Activated T-helper 2 cell treated with anti-CD3 and anti-CD28 coated beads, Interferon-gamma antibody, Interleukin-2, Interleukin-4, amounts not matched to agents 10 μg/mL and 5 μg/mL and 100 μg/mL, durations not matched to agents 14 hours and 24 hours and 36 hours (primary cell): ENCODE measurements around the gene MROH2A. TPM values are rescaled to one million over a fixed set of nuclear protein-coding genes. Genes with fewer than 3 reads are reported as not detected.

Experiments used
- DNase-seq: peaks from one replicate; pipeline ENCODE4 v3.0.0; 2021; ENCODE audit warnings: low spot score
- H3K27ac Mint-ChIP-seq: one replicate; pipeline ENCODE4 v1.8.0; 2021; ENCODE audit warnings: mixed read lengths
- H3K27me3 Mint-ChIP-seq: one replicate; pipeline ENCODE4 v1.8.0; 2021; ENCODE audit warnings: low read depth, mixed read lengths
- H3K36me3 Mint-ChIP-seq: one replicate; pipeline ENCODE4 v1.8.0; 2021; ENCODE audit warnings: low read depth, mixed read lengths
- H3K4me1 Mint-ChIP-seq: one replicate; pipeline ENCODE4 v1.8.0; 2021; ENCODE audit warnings: low read depth, mixed read lengths
- H3K4me3 Mint-ChIP-seq: one replicate; pipeline ENCODE4 v1.8.0; 2021; ENCODE audit warnings: low read depth, mild to moderate bottlenecking, moderate library complexity, mixed read lengths
- H3K9me3 Mint-ChIP-seq: one replicate; pipeline ENCODE4 v1.8.0; 2021; ENCODE audit warnings: mixed read lengths
- intact Hi-C: fragments of 100-400 bp; cut with micrococcal nuclease; formaldehyde crosslinking; loops from one replicate; pipeline ENCODE4 v1.15.1; 2023
- total RNA-seq: library from RNA; stranded (reverse); gene quantifications from 2 replicates; pipeline ENCODE4 v1.2.3, GENCODE V29; 2022

Gene MROH2A
- total RNA-seq, 1 donor from 2014 or later, result not detected

DNA sequence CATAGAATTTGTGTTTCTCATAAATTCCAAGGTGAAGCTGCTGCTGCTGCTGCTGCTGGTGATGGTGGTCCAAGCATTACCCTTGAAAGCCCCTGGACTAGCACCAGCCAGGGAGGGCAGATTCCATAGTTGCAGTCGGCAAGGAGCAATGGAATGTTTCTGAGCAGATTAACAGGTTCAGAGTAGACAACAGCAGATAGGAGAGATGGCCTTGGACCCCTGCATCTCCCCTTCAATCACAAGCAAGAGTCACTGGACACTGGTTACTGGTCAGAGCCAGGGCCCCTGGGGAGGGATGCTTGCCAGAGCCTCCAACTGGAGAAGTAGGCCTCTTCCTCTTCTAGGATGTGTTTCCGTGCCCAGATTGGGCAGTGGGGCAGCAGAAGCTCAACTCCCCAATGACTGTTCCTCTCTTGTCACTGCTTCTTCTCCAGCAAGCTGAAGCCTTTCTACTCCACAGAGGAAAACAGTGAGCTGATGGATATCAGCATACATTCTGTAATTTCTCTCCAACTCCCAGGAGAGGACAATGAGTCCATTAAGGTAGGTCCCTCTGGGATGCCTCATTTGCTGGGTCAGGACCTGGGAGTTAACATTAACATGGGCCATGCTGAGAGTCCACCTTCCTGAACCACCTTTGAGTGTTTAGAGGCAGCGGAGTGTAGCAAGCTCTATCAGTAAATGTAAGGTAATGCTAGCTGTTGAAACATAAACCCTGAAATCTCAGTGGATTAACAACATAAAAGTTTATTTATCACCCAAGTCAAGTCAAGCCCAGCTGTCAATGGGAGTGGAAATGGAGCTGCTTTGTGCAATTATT is 35.3 kb downstream of the MROH2A start:
- no peaks in the 10 kb centered on the region for H3K36me3 Mint-ChIP-seq
- DNase-seq, result no peak
- peaks cover 16% of the 10 kb centered on the region for H3K27me3 Mint-ChIP-seq
- H3K9me3 Mint-ChIP-seq, result no peaks in the 10 kb centered on the region
- H3K27ac Mint-ChIP-seq, result no peak overlapping the region
- no peaks in the 10 kb centered on the region for H3K4me1 Mint-ChIP-seq
- no peak overlapping the region for H3K4me3 Mint-ChIP-seq
- intact Hi-C loops, result no loop called here

DNA sequence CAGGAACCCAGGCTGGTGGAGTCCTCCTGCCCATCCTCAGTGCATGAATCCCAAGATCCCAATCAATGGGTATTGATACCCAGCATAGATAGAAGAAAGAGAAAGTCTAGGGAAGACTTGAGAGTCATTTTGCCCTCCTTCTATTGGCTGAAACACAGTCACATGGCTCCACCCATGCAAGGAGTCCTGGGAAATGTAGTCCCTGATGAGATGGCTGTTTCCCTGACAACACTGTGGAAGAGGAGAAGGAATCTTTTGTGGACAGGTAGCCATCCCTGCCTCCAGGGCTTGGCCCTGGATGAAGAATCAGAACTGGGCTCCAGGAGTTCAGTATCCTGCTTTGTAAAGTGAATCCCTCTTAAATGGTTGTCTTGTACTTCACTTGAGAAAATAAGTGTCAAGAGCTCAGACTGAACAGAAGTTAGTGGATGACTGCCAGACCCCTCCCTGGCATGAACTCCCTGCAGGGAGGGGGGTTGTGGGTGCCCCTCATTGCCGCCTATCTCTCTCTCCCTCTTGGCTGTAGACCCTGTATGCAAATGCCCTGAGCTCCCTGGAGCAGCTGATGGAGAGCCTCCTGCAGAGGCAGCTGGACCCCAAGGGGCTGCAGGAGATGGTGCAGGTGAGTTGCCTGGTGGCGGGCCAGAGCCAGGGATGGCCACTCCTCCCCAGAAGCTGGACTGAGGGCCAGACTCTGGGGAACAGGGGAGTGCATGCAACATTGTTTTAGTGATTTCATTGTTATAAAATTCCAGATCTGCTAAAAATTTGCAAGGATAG is 36.1 kb downstream of the MROH2A start:
- Mint-ChIP-seq H3K27me3 (peaks cover 16% of the 10 kb centered on the region), H3K27ac (no peak overlapping the region), H3K9me3 (no peaks in the 10 kb centered on the region), H3K4me1 (no peaks in the 10 kb centered on the region), H3K4me3 (no peak overlapping the region), H3K36me3 (no peaks in the 10 kb centered on the region)
- intact Hi-C loops, result no loop called here
- no peak for DNase-seq

DNA sequence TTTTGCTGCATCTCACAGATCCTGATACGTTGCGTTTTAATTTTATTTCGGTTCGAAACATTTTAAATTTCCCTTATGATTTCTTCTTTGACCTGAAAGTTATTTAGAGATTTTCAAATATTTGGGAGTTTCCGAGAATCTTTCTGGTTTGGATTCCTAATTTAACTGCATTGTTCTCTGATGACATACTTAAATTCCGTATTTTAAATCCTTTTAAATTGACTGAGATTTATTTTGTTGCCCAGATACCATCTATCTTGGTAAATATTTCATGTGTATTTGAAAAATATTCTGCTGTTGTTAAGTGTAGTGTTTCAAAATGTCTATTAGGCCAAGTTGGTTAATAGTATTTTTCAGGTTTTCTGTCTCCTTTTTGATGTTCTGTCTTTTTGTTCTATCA is 37.7 kb downstream of the MROH2A start:
- H3K36me3 Mint-ChIP-seq, result no peaks in the 10 kb centered on the region
- no peak for DNase-seq
- intact Hi-C loops, result no loop called here
- no peaks in the 10 kb centered on the region for H3K9me3 Mint-ChIP-seq
- H3K4me3 Mint-ChIP-seq, result no peak overlapping the region
- H3K27ac Mint-ChIP-seq, result no peak overlapping the region
- H3K27me3 Mint-ChIP-seq, result peaks cover 14% of the 10 kb centered on the region
- H3K4me1 Mint-ChIP-seq, result no peaks in the 10 kb centered on the region

DNA sequence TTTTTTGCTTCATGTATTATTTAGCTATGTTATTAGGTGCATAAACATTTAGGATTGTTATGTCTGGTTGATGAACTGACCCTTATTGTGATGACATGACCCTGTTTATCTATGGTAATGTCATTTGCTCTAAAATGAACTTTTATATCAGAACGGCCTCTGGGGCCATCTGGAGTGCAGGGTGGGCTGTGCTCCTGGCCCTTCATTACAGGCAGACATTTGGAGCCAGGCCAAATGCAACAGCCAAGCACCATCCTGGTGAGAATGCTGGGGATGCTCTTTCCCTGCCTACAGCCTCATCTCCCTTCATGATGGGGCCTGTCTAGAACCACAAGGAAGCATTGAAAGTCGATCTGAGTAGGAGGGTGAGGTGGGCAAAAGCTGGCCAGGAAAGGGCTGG is 38.2 kb downstream of the MROH2A start:
- DNase-seq, result no peak
- no peak overlapping the region for H3K4me3 Mint-ChIP-seq
- no peak overlapping the region for H3K27ac Mint-ChIP-seq
- intact Hi-C loops, result no loop called here
- peaks cover 14% of the 10 kb centered on the region for H3K27me3 Mint-ChIP-seq
- no peaks in the 10 kb centered on the region for H3K36me3 Mint-ChIP-seq
- no peaks in the 10 kb centered on the region for H3K9me3 Mint-ChIP-seq
- no peaks in the 10 kb centered on the region for H3K4me1 Mint-ChIP-seq

DNA sequence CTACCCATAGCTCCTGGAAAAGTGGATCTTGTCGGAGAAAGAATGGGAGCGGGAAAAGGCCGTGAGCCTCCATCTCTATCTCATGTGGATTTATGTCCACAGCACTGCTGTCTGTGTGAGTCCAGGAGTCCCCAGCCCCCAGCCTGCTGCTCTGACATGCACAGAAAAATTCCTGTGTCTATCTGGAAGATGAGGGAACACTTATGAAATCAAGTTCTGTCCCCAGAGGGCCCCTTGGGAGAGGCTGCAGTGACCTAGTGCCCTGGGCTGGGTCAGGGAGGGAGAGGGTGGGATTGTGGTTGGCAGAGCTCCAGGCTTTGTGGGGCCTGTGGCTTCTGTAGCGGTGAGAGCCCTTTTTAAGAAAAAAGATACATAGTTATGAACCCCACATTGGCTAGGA is 38.6 kb downstream of the MROH2A start:
- intact Hi-C loops, result no loop called here
- H3K4me1 Mint-ChIP-seq, result no peaks in the 10 kb centered on the region
- no peaks in the 10 kb centered on the region for H3K9me3 Mint-ChIP-seq
- H3K36me3 Mint-ChIP-seq, result no peaks in the 10 kb centered on the region
- H3K27ac Mint-ChIP-seq, result no peak overlapping the region
- no peak overlapping the region for H3K4me3 Mint-ChIP-seq
- no peak for DNase-seq
- H3K27me3 Mint-ChIP-seq, result peaks cover 14% of the 10 kb centered on the region

DNA sequence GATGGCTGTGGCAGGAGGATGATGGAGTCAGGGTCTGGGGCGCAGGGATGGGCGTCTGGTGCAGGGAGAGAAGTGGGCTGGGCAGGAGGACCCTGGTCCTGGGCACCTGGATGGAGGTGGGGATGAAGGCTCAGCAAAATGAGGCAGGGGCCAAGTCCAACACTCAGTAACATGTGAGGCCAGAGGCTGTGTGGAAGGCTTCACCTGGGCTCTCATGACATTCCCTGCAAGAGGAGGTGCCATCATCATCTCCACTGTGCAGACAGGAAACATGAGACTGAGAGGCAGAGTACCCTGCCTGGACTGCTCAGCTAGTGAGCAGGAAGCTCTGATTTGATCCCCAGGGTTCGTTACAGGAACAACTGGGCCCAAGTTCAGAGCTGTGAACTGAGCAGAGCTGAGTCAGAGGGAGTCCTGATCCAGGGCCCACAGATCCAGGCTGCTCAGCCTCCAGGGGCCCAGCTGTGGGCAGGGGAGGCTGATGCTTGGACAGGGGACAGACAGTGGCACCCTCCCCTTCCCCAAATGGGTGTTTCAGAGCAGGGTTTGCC is 39.3 kb downstream of the MROH2A start:
- intact Hi-C loops, result no loop called here
- Mint-ChIP-seq H3K4me1 (no peaks in the 10 kb centered on the region), H3K27me3 (peaks cover 11% of the 10 kb centered on the region), H3K27ac (no peak overlapping the region), H3K9me3 (no peaks in the 10 kb centered on the region), H3K36me3 (no peaks in the 10 kb centered on the region), H3K4me3 (no peak overlapping the region)
- no peak for DNase-seq

DNA sequence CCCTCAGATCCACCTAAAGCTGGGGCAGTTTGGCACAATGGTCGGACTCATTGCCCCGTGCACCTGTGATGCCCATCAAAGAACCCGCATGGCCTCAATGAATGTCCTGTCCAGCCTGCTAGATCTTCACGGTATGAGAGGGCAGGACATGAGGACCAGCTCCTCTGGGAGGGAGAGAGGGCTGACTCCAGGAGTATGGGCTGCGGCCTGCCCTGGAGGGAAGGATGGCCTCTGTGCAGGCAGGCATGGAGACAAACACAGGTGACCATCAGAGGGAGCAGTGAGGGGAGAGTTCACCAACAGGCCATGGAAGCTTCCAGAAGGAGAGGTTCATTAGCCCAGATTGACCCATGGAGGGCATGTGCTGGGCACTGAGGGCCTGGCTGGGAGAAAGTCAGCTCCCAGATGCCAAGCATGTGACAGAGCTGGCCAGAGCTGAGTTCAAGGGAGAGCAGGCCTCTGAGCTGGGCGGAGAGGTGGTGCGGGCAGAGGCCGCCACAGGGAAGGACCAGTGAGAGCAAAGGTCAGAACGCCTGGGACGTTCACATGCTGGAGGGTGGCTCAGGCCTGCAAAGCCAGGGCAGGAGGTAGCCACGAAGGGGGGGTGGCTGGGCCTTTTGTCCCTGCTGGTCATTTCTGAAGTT is 40.0 kb downstream of the MROH2A start:
- no peak overlapping the region for H3K4me3 Mint-ChIP-seq
- H3K27ac Mint-ChIP-seq, result no peak overlapping the region
- no peaks in the 10 kb centered on the region for H3K36me3 Mint-ChIP-seq
- no peak for DNase-seq
- intact Hi-C loops, result no loop called here
- no peaks in the 10 kb centered on the region for H3K4me1 Mint-ChIP-seq
- H3K9me3 Mint-ChIP-seq, result no peaks in the 10 kb centered on the region
- peaks cover 11% of the 10 kb centered on the region for H3K27me3 Mint-ChIP-seq

DNA sequence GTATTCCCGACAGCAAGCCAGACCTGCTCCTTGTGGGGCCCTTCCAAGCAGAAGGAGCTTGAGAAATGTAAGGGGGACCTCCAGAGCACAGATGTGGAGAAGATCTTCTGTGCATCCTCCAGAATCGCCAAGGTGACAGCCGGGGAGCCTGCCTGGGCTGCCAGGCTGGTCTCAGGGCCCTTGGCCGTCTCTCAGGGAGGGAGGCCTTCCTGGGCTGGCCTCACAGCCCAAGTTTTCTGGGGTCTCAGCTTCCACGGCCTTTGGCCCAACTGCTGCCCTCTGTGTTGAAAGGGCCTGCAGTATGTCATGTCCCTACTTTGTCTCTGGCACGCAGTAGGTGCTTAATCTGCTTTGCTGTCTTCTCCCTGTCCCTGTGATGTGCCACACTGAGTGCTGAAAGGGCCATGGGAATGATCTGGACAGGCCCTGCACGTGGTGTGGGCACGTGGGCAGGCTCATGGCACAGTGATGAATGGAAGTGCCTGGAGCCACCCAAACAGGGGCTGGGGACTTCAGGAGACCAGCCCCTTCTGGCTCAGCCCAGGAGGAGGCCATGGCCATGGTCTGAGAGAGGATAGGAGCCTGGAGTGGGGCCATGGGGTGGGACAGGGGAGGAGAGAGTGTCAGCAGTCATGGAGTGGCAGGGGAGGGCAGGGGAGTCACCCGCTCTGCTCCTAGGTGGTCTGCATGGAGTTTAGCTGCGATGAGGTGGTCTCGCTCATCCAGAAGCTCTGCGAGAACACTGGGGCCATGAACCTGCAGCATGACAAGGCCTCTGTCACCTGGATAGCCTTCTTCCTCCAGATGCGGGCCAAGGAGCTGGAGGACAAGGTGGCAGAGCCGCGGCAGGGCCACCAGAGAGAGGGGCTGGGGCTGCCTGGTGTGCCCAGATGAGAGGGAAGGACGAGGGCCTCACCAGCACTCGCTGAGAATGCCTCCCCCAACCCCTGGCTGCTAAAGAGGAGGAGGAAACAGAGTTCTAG is 40.8 kb downstream of the MROH2A start:
- intact Hi-C loops, result no loop called here
- no peak overlapping the region for H3K27ac Mint-ChIP-seq
- peaks cover 8% of the 10 kb centered on the region for H3K27me3 Mint-ChIP-seq
- H3K9me3 Mint-ChIP-seq, result no peaks in the 10 kb centered on the region
- H3K36me3 Mint-ChIP-seq, result no peaks in the 10 kb centered on the region
- no peak overlapping the region for H3K4me3 Mint-ChIP-seq
- H3K4me1 Mint-ChIP-seq, result no peaks in the 10 kb centered on the region
- no peak for DNase-seq

DNA sequence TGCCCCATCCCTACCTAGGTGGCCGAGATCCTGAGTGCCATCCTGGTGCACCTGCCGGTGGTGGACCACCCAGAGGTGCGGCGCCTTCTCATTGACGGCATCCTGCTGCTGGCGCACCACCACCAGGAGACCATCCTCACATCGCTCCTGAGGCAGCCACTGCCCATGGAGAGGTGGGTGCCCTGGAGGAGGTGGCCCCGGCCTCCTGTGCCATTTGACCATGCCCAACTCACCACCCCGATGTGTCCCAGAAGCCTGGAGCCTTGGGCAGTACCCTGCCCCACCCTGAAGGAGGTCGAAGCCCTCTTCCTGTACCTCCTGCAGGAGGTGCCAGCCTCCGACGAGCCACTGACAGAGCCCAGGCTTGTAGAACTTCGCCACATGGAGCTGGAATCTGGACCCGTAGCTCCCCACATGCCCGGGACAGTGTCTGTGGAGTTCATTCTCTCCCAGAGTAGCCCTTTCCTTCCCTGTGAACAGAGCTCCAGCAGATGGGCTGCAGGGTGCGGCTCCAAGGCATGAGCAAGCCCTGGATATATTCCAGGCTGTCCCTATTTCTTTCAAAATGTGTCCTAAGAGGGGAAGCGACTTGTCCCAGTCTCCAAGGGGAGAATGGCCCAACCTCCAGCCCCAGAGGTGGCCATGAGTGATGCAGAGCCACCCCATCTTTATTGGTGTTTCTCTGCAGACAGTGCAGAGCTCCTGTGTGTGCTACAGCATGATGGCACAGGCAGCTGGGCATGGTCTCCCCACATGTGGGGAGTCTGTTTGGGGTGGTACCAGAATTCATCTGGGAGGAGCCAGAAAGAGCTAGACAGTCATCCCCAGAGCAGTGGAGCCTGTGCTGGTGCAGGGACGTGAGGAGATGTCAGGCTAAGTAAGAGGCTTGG is 42.0 kb downstream of the MROH2A start:
- intact Hi-C loops, result no loop called here
- H3K27ac Mint-ChIP-seq, result no peak overlapping the region
- no peaks in the 10 kb centered on the region for H3K4me1 Mint-ChIP-seq
- no peak for DNase-seq
- H3K36me3 Mint-ChIP-seq, result no peaks in the 10 kb centered on the region
- no peaks in the 10 kb centered on the region for H3K9me3 Mint-ChIP-seq
- peaks cover 4% of the 10 kb centered on the region for H3K27me3 Mint-ChIP-seq
- no peak overlapping the region for H3K4me3 Mint-ChIP-seq

DNA sequence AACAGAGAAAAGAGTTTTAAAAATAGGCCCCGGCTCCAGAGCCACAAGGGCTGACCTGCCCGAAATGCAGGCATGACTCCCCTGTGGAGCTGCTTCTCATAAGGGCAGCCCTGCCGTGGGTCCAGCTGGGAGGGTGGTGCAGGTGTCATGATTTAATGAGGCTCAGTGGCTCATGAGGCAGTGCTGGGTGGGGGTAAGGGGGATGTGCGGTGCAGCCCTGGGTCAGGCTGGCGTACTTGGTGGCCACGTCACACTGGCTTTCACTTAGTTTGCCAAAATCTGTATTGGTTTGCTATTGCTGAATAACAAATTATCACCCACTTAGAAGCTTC is 42.6 kb downstream of the MROH2A start:
- H3K4me3 Mint-ChIP-seq, result no peak overlapping the region
- H3K4me1 Mint-ChIP-seq, result no peaks in the 10 kb centered on the region
- H3K36me3 Mint-ChIP-seq, result no peaks in the 10 kb centered on the region
- H3K27me3 Mint-ChIP-seq, result peaks cover 4% of the 10 kb centered on the region
- no peak overlapping the region for H3K27ac Mint-ChIP-seq
- H3K9me3 Mint-ChIP-seq, result no peaks in the 10 kb centered on the region
- intact Hi-C loops, result no loop called here
- DNase-seq, result no peak

DNA sequence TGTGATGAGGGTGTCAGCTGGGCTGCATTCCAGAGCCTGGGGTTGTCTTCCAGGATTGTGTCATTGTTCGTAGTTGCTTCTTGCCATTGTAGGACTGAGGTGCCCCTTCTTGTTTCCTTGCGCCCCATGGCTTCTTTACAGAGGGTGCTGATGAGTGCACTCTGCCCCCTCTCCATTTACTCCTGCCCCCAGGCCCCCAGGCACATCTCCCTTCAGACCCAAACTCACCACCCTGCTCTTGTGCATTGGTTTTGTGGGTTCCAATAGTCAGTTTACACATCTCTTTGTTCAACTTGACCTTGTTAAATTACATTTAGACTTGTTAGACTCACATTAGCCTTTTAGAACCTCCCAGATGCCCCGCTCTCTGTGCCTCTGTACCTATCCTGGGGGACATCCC is 43.1 kb downstream of the MROH2A start:
- no peaks in the 10 kb centered on the region for H3K4me1 Mint-ChIP-seq
- intact Hi-C loops, result no loop called here
- H3K9me3 Mint-ChIP-seq, result no peaks in the 10 kb centered on the region
- no peak for DNase-seq
- H3K4me3 Mint-ChIP-seq, result no peak overlapping the region
- H3K36me3 Mint-ChIP-seq, result no peaks in the 10 kb centered on the region
- peaks cover 4% of the 10 kb centered on the region for H3K27me3 Mint-ChIP-seq
- H3K27ac Mint-ChIP-seq, result no peak overlapping the region
